Right cardiac atrium (tissue), 5 donors: ENCODE measurements around the gene HOXD4. TPM values are rescaled to one million over a fixed set of nuclear protein-coding genes. Genes with fewer than 3 reads are reported as not detected.

Source experiments
- ATAC-seq, 2 donors: fragments of 200-7000 bp; cut with Tn5 transposase; one replicate each; pipeline versions ENCODE4 v1.8.0 to v1.9.1; 2020; ENCODE audit warnings: moderate library complexity in 2 of 2, mild to moderate bottlenecking in 1 of 2
- DNase-seq, 3 donors: peaks; one replicate each; pipeline ENCODE4 v3.0.0-alpha.2; 2020
- H3K27ac ChIP-seq: one replicate; pipeline ENCODE4 v1.5.1; 2013; ENCODE audit warnings: mild to moderate bottlenecking, low read length, control low read depth, moderate library complexity
- H3K27me3 ChIP-seq: one replicate; pipeline ENCODE4 v1.6.1; 2013; ENCODE audit not compliant: control insufficient read depth, insufficient read depth
- H3K4me1 ChIP-seq: one replicate; pipeline ENCODE4 v1.6.1; 2013; ENCODE audit warnings: low read length; ENCODE audit not compliant: control insufficient read depth, insufficient read depth
- H3K4me3 ChIP-seq: one replicate; pipeline ENCODE4 v1.5.1; 2013; ENCODE audit warnings: low read length, control low read depth
- H3K9me3 ChIP-seq: one replicate; pipeline ENCODE4 v1.6.1; 2013; ENCODE audit warnings: low read length; ENCODE audit not compliant: control insufficient read depth
- WGBS: extraction: QIAGEN DNeasy Blood & Tissue Kit; methylation state at CpG from one replicate; pipeline ENCODE4 v1.1.7; 2013; 5-methylcytosine and 5-hydroxymethylcytosine counted together
- intact Hi-C, 4 donors: fragments of 100-400 bp; cut with DNase I; formaldehyde crosslinking; loops; one replicate each; pipeline versions ENCODE4 v1.11.0 to v1.14.0; 2022 to 2023
- long read RNA-seq, 4 donors: library from polyadenylated mRNA; unstranded; transcript quantifications; one replicate each; pipeline ENCODE4 v2.0.0, GENCODE V29; 2020 to 2021
- polyA plus RNA-seq: library from polyadenylated mRNA; stranded (reverse); fragments of 200-250 nt; gene quantifications from one replicate; pipeline ENCODE4 v1.2.3, GENCODE V29; 2013
- total RNA-seq, 4 donors: library from RNA; stranded (reverse); fragmentation: NEBNext Ultra II Directional; extraction: Animal tissue kit (Norgen Biotek cat#: 25700); gene quantifications; one replicate each; pipeline ENCODE4 v1.2.1, GENCODE V29; 2021
- donor health status: healthy with polysubstance abuse.
- donor health status: DM: no; HTN: yes; CAD: no.
- donor health status: DM: no; HTN: no; CAD: no.
- donor health status: DM: no; HTN: yes; CAD: no; lungs with severe emphysema.
- donor health status: DM: yes; HTN: yes; CAD: no.

Gene HOXD4
- total RNA-seq (not detected), polyA plus RNA-seq (0.29 TPM)
- long read RNA-seq, donor 1, result 0 reads
- long read RNA-seq, donor 2, result 0 reads
- long read RNA-seq, donor 3, result 0 reads
- long read RNA-seq, donor 4, result 0 reads

DNA sequence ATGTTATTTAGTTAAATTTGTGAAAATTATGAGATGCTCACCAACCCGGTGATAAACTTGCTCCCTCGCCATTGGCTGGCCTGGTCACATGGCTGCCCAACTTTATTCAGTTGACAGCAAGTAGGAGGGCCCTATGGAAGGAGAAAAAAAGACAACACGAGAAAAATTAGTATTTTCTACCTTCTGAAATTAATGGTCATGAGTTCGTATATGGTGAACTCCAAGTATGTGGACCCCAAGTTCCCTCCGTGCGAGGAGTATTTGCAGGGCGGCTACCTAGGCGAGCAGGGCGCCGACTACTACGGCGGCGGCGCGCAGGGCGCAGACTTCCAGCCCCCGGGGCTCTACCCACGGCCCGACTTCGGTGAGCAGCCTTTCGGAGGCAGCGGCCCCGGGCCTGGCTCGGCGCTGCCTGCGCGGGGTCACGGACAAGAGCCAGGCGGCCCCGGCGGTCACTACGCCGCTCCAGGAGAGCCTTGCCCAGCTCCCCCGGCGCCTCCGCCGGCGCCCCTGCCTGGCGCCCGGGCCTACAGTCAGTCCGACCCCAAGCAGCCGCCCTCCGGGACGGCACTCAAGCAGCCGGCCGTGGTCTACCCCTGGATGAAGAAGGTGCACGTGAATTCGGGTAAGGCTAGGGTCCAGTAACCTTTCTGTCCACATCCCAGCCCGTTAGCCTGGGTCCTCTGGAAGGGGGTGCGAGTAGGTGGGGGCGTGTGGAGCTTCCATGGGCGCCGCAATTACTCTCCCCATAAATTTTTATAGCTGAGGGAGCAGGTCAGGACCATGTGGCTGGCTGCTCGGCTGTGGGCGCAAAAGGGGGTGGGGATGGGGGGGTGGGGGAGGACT, at the start of gene HOXD4:
TSS of gene HOXD4 (plus strand) at position 109 of the 846 bp plus-strand sequence. CDS start at position 193, 84 bp downstream.
- Histone ChIP-seq H3K27ac (no peak within 1 kb of the TSS), H3K4me1 (peaks cover 3% of the 10 kb centered on the region), H3K9me3 (no peaks in the 10 kb centered on the region), H3K27me3 (no peaks in the 10 kb centered on the region), H3K4me3 (peak within 1 kb of the TSS; percentile 27)
- ATAC-seq, result no peak
- WGBS, result 8% methylated on average over 55 of the region's 55 CpGs
- no peak for DNase-seq
- intact Hi-C loops, result no loop called here

DNA sequence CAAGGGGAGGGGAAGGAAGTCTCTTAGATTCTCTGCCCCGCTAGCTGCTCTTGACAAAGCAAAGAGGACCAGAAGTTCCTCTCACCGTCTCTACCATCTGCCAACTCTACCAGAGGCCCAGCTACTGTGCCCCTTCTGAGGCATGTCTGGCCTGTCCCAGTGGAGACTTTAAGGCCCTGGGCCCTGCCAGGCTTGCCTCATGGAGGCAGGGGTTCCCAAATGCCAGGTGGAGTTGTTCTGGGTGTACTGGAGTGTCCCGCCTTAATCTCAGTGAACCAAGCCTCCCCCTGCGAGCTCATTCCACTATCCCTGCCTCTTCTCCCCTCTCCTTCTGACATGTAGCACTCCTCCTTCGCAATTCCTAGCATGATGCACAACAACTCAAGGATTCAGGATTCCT, 49.5 kb upstream of the HOXD4 start:
- no peaks in the 10 kb centered on the region for H3K27me3 ChIP-seq
- ATAC-seq (no peak), DNase-seq (no peak)
- no peak overlapping the region for H3K4me3 ChIP-seq
- intact Hi-C loops, result no loop called here
- no peak overlapping the region for H3K27ac ChIP-seq
- no peaks in the 10 kb centered on the region for H3K9me3 ChIP-seq
- WGBS, result 29% methylated on average over 5 of the region's 5 CpGs
- no peaks in the 10 kb centered on the region for H3K4me1 ChIP-seq

DNA sequence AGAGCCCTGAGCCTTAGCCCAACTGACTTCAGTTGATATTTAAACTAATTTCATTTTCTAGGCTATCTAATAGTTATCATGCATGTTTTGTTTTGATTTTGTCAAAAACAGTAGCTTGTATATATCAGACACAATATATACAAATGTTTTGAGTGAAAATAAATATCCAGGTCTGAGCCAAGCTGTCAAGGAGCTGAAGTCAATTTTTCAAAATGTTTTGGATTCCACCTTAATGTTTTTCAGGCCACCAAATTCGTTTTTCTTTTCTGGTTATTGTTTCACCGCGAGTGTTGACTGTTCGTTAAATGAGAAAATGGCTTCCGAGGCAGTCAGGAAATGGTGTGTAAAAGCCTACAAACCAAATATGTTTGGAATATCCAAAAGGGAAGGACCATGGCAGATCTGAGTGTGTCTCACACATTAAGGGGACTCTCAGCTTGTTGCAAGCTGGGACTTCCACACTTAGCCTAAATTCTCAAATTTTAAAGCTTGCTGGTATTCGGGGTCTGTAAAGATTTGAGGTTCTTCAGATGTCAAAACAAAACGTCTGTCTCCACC, 49.0 kb upstream of the HOXD4 start:
- DNase-seq (no peak), ATAC-seq (no peak)
- no peak overlapping the region for H3K27ac ChIP-seq
- H3K27me3 ChIP-seq, result no peaks in the 10 kb centered on the region
- intact Hi-C loops, result no loop called here
- 17% methylated on average over 7 of the region's 7 CpGs for WGBS
- H3K9me3 ChIP-seq, result no peaks in the 10 kb centered on the region
- no peak overlapping the region for H3K4me3 ChIP-seq
- H3K4me1 ChIP-seq, result no peaks in the 10 kb centered on the region

DNA sequence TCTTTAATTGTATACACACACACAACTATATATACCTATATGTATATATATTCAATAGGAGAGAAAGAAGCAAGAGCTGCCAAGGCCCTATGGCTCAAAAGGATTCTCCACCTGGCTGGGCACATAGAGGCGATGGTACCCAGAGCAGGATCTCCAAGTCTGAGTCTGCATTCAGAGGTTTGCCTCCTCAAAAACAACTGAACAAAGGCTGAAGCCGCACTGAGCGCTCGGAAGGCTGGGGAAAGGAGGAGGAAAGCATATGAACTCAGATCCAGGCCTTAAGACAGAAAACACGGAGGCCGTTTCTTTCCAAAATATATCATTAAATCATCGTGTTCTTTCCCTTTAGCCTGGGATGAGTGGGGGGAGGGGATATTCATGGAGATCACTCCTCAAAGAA, 48.2 kb upstream of the HOXD4 start:
- intact Hi-C loops, result no loop called here
- ATAC-seq (no peak), DNase-seq (no peak)
- 27% methylated on average over 7 of the region's 7 CpGs for WGBS
- Histone ChIP-seq H3K27ac (no peak overlapping the region), H3K27me3 (no peaks in the 10 kb centered on the region), H3K4me3 (no peak overlapping the region), H3K4me1 (no peaks in the 10 kb centered on the region), H3K9me3 (no peaks in the 10 kb centered on the region)

DNA sequence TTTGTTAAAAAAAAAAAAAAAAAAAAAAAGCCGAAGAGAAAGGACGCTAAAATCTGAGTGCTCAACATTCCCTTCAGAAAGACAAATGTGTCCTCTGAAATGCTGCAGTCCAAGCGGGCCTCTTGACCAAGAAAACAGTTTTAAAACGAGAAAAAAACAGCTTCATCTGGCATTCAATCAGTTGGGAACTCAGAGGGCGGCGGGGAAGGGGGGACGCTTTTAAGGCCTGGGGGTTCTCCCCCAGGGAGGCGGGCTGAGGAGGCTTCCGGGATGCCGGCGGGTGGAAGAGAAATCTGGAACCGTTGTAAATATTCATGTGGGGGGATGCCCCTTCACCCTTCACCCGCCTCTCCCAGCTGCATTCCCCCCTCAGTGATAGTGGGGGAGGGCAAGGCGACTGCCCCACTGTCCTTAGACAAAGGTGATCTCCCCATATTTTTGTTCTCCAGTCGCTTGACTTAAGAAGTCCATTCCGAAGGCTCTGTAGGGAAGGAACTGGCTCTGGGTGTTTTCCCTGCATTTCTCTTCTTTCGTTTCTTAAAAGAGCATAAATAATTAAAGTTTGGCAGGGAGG, 47.5 kb upstream of the HOXD4 start:
- Histone ChIP-seq H3K27ac (no peak overlapping the region), H3K4me3 (no peak overlapping the region), H3K9me3 (no peaks in the 10 kb centered on the region), H3K27me3 (no peaks in the 10 kb centered on the region), H3K4me1 (no peaks in the 10 kb centered on the region)
- no peak for DNase-seq
- ATAC-seq, result no peak
- 5% methylated on average over 17 of the region's 17 CpGs for WGBS
- intact Hi-C loops, result no loop called here

DNA sequence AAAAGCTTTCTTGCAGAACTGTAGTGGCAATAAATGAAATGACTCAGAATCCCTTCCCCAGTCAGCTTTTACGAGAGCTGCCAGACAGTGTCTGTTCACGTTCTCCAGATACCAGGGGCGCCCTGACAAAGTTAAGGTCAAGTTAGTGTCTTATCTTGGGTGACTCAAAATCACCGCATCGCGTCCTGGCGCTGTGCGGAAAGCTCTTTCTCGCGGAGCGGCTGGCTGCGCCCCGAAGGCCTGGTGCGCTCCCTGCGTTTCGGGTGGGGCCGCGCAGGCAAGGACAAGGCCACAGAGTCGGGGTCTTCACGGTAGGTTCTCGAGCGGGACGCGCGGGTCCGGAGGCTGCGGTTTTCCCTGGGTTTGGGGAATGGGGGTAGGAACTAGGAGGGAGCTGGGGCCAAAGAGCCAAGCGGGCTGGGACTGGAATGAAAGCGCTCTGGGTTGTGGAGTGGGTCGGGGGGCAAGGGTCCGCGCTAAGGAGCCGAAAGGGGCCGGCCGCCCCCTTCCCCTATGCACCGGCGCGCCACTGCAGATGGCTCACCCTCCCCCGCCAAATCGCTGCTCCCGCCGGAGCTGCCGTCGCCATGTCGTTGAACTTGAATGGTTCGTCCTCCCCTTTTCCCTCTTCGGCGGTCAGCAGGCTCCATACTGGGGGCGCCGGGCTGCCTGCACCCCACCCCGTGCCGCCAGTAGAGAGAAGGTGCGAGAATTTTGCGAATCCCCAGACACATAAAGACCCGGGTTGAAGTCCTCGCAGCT, 46.9 kb upstream of the HOXD4 start:
- DNase-seq, result peak in 1 of 3 donors; percentile 47
- H3K9me3 ChIP-seq, result no peaks in the 10 kb centered on the region
- intact Hi-C loops, result no loop called here
- no peak for ATAC-seq
- no peaks in the 10 kb centered on the region for H3K4me1 ChIP-seq
- H3K27me3 ChIP-seq, result no peaks in the 10 kb centered on the region
- H3K4me3 ChIP-seq, result no peak overlapping the region
- no peak overlapping the region for H3K27ac ChIP-seq
- WGBS, result 3% methylated on average over 56 of the region's 56 CpGs

DNA sequence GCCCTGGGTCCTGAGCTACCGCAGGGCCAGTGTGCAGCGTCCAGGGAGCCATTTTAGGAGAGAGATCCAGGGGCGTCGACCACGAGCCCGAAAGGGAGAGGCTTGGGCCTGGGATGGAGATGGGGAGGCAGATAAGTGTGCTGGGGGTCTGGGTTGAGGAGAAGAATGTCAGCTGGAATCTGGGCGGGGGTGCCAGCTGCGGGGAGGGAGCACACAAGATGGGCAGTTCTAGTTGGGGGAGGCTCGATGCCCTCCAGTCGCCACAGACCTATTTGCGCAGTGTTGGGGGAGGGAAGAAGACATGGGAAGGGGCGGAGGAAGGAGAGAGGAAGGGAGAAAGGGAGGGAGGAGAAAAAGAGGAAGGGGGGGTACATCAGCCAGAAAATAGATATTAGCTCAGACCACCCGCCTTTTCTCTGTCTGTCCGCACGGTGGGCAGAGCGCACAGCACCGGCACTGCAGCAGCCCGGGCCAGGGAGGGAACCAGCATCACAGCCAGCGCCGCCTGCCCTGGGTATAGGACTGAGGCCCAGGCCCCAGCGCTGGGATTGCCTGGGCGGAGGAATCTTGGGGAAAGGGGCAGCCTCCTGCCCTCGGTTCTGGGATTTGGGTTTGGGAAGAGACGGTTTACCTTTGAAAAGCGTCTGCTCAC, 46.1 kb upstream of the HOXD4 start:
- H3K27ac ChIP-seq, result no peak overlapping the region
- H3K4me1 ChIP-seq, result no peaks in the 10 kb centered on the region
- H3K4me3 ChIP-seq, result no peak overlapping the region
- no peaks in the 10 kb centered on the region for H3K27me3 ChIP-seq
- H3K9me3 ChIP-seq, result no peaks in the 10 kb centered on the region
- WGBS, result 5% methylated on average over 25 of the region's 25 CpGs
- DNase-seq (no peak), ATAC-seq (no peak)
- intact Hi-C loops, result no loop called here

DNA sequence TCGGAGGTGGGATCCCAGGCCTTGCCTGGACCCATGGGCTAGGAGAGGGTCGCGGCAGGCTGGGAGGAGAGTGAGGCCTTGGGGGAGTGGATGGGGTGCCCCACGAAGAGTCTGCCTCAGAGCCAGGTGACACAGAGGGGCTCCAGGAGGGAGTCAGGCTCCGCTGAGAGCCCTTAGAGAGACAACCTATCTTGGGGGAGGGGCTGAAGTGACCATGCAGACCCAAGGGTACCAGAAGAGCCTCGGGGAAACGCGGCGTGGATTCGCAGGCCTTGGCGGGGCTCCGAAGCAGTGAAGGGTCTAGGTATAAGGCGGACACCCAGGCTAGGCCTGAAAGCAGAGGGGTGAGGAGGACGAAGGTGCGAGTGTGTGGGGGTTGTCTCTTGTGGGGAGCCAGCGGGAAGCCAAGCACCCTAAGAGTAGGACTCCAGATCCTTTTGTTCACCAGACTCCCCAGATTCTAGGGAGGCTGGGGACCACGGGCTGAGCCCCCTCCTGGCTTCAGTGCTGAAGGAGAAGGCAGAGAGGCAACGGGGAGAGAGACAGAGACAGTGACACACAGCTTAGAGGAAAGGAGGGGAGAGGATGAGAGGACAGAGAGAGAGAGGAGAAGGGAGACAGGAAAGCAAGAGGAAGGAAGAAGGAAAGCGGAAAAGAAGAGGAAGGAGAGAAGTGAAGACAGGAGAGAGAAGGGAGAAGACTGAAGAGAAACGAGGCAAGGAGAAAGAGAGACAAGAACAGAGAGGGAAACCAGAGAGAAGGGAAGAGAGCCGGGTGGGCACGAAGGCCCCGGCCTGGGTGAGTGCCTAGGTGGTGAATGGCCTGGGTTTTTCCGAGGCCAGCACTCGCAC, 45.4 kb upstream of the HOXD4 start:
- Histone ChIP-seq H3K4me1 (no peaks in the 10 kb centered on the region), H3K9me3 (no peaks in the 10 kb centered on the region), H3K27me3 (peaks cover 5% of the 10 kb centered on the region), H3K27ac (no peak overlapping the region), H3K4me3 (no peak overlapping the region)
- ATAC-seq (no peak), DNase-seq (peak in 1 of 3 donors; percentile 33)
- intact Hi-C loops, result no loop called here
- WGBS, result 8% methylated on average over 25 of the region's 25 CpGs

DNA sequence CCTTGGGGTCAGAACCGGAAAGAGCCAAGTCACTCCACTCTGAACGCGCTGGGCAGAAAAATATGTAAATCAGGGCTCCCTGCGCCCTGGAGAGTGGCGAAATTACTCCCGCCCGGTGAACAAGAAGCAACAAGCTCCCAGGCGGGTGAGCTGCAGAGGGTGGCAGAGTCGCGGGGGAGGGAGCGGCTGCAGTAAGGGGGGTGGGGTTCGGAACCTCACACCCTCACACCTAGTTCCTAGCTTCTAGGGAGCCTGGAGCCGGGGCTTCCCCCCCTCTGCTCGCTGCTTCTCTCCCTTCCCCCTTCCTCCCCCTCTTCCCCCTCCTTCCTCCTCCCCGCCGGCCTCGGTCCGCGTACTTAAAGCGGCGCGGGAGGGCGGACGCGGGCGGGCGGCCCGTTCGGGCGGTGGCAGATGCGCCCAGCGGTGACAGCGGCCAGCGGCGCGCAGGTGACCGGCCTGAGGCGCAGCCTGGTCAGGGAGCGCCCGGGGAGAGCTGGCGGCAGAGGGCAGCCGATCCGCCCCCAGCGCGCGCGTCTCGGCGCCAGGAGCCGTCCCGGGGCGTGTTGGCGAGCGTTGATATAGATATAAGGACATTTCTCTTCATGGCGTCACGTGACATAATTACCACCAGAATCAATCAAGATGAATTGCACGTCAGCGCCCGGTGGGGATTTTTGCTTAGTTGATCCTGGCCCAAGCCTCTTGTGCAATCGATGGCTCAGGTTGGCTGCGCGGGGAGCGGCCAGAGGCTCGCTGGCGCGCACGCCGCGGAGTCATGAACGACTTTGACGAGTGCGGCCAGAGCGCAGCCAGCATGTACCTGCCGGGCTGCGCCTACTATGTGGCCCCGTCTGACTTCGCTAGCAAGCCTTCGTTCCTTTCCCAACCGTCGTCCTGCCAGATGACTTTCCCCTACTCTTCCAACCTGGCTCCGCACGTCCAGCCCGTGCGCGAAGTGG, 44.5 kb upstream of the HOXD4 start, which contains the start of gene HOXD11:
TSS of gene HOXD11 (plus strand) at position 700 of the 959 bp plus-strand sequence. CDS start at position 776, 76 bp downstream.
- 2% methylated on average over 85 of the region's 85 CpGs for WGBS
- intact Hi-C loops, result no loop called here
- Histone ChIP-seq H3K9me3 (no peaks in the 10 kb centered on the region), H3K27me3 (peaks cover 7% of the 10 kb centered on the region), H3K4me3 (peak within 1 kb of the TSS; percentile 21), H3K27ac (no peak within 1 kb of the TSS), H3K4me1 (no peaks in the 10 kb centered on the region)
- DNase-seq, result no peak
- ATAC-seq, result no peak
